Adipocyte (in vitro differentiated cells): ENCODE data around the gene CDC25B.
A peak's percentile ranks its signal among the peaks of the same experiment; 100 is the strongest.
"Not testable (repeated sequence)": the region's sequence is repeated elsewhere in the genome, so short reads cannot be mapped to it uniquely, and the experiment has no call there.

Experiments used
- DNase-seq: peaks from one replicate; pipeline ENCODE4 v3.0.0-alpha.2; 2015; ENCODE audit warnings: low read depth
- H3K27me3 ChIP-seq: replicated peaks from 2 replicates; pipeline ENCODE4 v1.7.0; 2013; ENCODE audit warnings: mild to moderate bottlenecking, low read length, moderate library complexity; ENCODE audit not compliant: control insufficient read depth, insufficient read depth
- H3K36me3 ChIP-seq: 2 replicates; pipeline ENCODE4 v1.7.0; 2013; ENCODE audit warnings: low read length, mild to moderate bottlenecking, moderate library complexity; ENCODE audit not compliant: control insufficient read depth, insufficient read depth, severe bottlenecking
- H3K4me1 ChIP-seq: 2 replicates; pipeline ENCODE4 v1.7.0; 2013; ENCODE audit warnings: mild to moderate bottlenecking, low read length, moderate library complexity; ENCODE audit not compliant: control insufficient read depth, insufficient read depth
- H3K4me3 ChIP-seq: 2 replicates; pipeline ENCODE4 v1.7.0; 2013; ENCODE audit warnings: mild to moderate bottlenecking, low read length, moderate library complexity
- H3K9ac ChIP-seq: 2 replicates; pipeline ENCODE4 v1.7.0; 2013; ENCODE audit warnings: mild to moderate bottlenecking, low read length, moderate library complexity
- H3K9me3 ChIP-seq: 2 replicates; pipeline ENCODE4 v1.7.0; 2013; ENCODE audit warnings: mild to moderate bottlenecking, low read length, moderate library complexity; ENCODE audit not compliant: control insufficient read depth

The CDC25B gene

DNA sequence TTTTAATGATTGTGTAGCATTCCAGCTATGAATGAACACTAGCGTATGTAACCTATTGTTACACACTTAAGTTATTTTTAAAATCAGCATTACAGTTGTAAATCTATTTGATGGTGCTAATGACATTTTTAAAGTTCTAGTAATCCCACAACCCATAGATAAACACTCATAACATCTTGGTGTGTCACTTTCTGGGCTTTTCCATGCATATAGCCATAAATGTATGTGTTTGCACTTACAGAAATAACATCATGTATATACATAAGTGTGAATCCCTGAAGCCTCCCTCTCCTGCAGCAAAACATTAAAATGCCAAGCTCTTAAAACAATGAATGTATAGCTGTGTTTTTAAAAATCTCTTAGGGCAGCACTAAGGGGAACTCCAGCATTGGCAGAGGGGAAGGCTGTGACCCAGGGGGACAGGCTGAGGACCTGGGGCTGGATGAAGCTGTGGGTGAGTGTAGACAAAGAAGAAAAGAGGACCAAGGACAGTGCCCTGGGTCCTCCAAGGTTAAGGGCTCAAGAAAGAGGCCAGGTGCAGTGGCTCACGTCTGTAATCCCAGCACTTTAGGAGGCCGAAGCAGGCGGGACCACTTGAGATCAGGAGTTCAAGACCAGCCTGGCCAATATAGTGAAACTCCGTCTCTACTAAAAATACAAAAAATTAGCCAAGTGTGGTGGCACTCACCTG is 8.6 kb upstream of the CDC25B start:
- Histone ChIP-seq H3K9ac (peak overlapping the region; percentile 70), H3K36me3 (no peaks in the 10 kb centered on the region), H3K4me1 (peaks cover 29% of the 10 kb centered on the region), H3K27me3 (no peaks in the 10 kb centered on the region), H3K4me3 (peak overlapping the region; percentile 71), H3K9me3 (no peaks in the 10 kb centered on the region)
- no peak for DNase-seq

DNA sequence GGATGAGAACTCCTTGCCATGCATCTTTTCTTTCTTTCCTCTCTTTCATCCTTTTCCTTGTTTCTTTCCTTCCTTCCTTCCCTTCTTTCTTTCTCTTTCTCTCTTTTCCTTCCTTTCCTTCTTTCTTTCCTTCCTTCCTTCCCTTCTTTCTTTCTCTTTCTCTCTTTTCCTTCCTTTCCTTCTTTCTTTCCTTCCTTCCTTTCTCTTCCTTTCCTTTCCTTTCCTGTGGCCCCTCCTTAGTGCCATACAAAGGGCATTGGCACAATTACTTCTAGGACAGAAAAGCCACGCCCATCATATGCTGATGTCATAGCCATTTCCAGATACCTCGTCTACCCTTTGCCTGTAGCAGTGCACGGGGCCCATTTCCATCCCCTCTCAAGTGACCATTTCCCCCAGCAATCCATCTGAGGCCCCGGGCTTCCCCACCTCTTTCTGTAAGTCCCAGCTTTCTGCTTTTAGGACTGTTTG is 7.4 kb upstream of the CDC25B start:
- Histone ChIP-seq H3K4me1 (peaks cover 24% of the 10 kb centered on the region), H3K4me3 (no peak overlapping the region), H3K27me3 (no peaks in the 10 kb centered on the region), H3K9ac (no peak overlapping the region), H3K36me3 (no peaks in the 10 kb centered on the region), H3K9me3 (no peaks in the 10 kb centered on the region)
- no peak for DNase-seq

GRCh38 chr20:3789201-3789600 is 6.9 kb upstream of the CDC25B start:
- not testable (repeated sequence) for DNase-seq, H3K9ac ChIP-seq, H3K9me3 ChIP-seq, H3K36me3 ChIP-seq, H3K4me3 ChIP-seq, H3K27me3 ChIP-seq
- H3K4me1 ChIP-seq: peaks cover 20% of the 10 kb centered on the region

- peaks cover 21% of the 10 kb centered on the region for H3K4me1 ChIP-seq
- H3K4me3 ChIP-seq, H3K27me3 ChIP-seq, DNase-seq, H3K9ac ChIP-seq, H3K9me3 ChIP-seq, H3K36me3 ChIP-seq: not testable (repeated sequence)
Measured at GRCh38 chr20:3794168-3794567, 1.9 kb upstream of the CDC25B start.

GRCh38 chr20:3794701-3795420 is 1.2 kb upstream of the CDC25B start:
- peaks cover 21% of the 10 kb centered on the region for H3K4me1 ChIP-seq
- no peaks in the 10 kb centered on the region for H3K27me3 ChIP-seq
- peak overlapping the region; percentile 93 for H3K9ac ChIP-seq
- H3K36me3 ChIP-seq: peaks cover 4% of the 10 kb centered on the region
- H3K9me3 ChIP-seq: no peaks in the 10 kb centered on the region
- H3K4me3 ChIP-seq: peak overlapping the region; percentile 94
- no peak for DNase-seq

DNA sequence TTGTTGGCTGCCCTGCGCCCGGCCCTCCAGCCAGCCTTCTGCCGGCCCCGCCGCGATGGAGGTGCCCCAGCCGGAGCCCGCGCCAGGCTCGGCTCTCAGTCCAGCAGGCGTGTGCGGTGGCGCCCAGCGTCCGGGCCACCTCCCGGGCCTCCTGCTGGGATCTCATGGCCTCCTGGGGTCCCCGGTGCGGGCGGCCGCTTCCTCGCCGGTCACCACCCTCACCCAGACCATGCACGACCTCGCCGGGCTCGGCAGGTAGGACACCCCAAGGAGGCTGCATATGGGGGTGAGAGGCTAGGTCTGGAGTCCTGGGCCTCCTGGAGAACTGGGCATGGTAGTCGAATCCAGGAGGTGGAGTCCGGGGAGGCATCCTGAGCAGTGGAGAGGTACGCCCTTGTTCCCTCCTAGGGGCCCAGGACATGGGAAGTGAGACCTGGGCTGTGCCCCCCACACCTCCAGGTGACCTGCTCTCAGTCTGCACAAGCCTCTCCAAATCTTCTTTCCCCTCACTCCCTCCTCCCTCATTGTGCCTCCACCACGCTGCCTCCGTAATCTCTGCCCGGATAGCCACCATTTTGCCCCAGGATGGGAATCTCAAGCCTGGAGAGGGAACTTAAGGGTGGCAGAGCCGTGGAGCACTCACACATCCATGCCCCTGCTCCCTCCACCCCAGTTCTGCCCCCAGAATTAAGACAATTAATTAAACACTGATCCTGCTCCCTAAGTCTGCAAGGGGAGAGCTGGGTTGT is 541 bp downstream of the CDC25B start:
- H3K4me3 ChIP-seq: peak overlapping the region; percentile 94
- no peaks in the 10 kb centered on the region for H3K9me3 ChIP-seq
- H3K4me1 ChIP-seq: peaks cover 21% of the 10 kb centered on the region
- H3K27me3 ChIP-seq: no peaks in the 10 kb centered on the region
- DNase-seq: no peak
- peak overlapping the region; percentile 86 for H3K9ac ChIP-seq
- peaks cover 19% of the 10 kb centered on the region for H3K36me3 ChIP-seq

DNA sequence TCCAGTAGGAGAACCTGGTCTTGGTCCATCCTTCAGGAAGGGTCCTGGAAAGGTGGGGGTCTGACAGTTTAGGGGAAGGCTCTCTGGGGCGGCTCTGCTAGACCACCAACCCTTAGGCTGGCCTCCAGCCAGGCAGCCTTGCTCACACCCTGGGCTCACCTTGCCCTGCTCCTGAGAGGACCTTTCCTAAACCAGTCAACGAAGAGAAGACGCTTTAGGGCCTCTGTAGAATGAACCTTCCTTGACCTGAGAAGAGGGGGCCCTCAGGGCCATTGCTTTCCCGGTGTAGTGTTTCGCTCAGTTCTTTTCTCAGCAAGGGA is 1.1 kb downstream of the CDC25B start:
- DNase-seq: no peak
- no peaks in the 10 kb centered on the region for H3K9me3 ChIP-seq
- H3K36me3 ChIP-seq: peaks cover 25% of the 10 kb centered on the region
- H3K27me3 ChIP-seq: no peaks in the 10 kb centered on the region
- peaks cover 21% of the 10 kb centered on the region for H3K4me1 ChIP-seq
- peak overlapping the region; percentile 86 for H3K9ac ChIP-seq
- H3K4me3 ChIP-seq: peak overlapping the region; percentile 94

DNA sequence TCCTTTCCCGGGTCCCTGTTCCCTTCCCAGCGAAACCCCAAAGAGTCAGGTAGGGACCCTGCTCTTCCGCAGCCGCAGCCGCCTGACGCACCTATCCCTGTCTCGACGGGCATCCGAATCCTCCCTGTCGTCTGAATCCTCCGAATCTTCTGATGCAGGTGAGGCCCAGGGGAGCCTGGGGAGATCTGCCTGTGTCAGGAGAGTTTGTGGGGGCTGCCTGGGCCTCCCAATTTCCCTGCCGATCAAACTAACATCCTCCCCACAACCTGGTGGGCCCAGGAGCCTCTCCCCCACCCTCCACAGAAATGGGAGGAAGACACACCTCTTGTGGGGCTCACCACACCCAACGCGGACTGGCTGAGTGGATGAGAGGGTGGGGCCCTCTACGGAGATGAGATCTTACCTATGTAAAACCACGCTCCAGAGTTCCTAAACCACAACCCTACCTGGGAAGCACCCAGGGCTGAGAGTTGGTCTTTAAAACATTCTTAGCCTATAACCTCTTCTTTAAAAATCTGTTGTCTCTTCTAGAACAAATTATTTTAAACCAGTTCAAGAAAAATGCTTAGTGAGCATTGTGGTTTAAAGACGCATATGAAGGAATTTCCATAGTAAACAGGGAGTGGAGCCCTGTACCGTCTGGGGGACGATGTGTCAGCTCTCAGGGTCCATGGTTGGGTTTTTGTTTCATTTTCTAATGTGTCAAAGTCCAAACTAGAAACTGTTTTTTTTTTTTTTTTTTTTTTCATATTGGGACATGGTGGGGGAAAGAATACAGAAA is 1.7 kb downstream of the CDC25B start:
- peaks cover 31% of the 10 kb centered on the region for H3K36me3 ChIP-seq
- H3K9ac ChIP-seq: peak overlapping the region; percentile 86
- no peak for DNase-seq
- no peaks in the 10 kb centered on the region for H3K9me3 ChIP-seq
- no peaks in the 10 kb centered on the region for H3K27me3 ChIP-seq
- peak overlapping the region; percentile 94 for H3K4me3 ChIP-seq
- H3K4me1 ChIP-seq: peaks cover 21% of the 10 kb centered on the region

DNA sequence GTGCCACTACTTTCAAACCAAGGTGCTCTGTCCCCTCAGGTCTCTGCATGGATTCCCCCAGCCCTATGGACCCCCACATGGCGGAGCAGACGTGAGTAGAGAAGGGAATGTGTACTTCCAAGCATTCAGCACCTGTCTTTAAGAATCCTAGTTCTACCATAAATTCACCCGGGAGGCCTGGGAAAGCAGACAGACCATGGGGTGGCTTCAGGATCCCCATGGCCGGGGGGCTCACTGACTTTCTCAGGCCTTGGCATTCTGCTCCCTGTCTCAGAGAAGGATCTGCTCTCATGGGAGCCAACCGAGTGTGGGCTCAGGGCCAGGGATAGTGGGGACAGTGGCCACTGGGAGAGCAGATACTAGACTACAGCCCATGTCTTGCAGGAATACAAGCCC is 2.3 kb downstream of the CDC25B start:
- Histone ChIP-seq H3K27me3 (no peaks in the 10 kb centered on the region), H3K9me3 (no peaks in the 10 kb centered on the region), H3K4me1 (peaks cover 21% of the 10 kb centered on the region), H3K9ac (peak overlapping the region; percentile 86), H3K4me3 (peak overlapping the region; percentile 94), H3K36me3 (peaks cover 37% of the 10 kb centered on the region)
- no peak for DNase-seq

- no peaks in the 10 kb centered on the region for H3K27me3 ChIP-seq
- no peaks in the 10 kb centered on the region for H3K9me3 ChIP-seq
- H3K9ac ChIP-seq: no peak overlapping the region
- H3K4me1 ChIP-seq: peaks cover 21% of the 10 kb centered on the region
- no peak overlapping the region for H3K4me3 ChIP-seq
- no peak for DNase-seq
- peaks cover 42% of the 10 kb centered on the region for H3K36me3 ChIP-seq
Measured at GRCh38 chr20:3798908-3799248, 2.8 kb downstream of the CDC25B start.
